RKO (cell line): ENCODE measurements around the gene OSM.
A peak's percentile ranks its signal among the peaks of the same experiment; 100 is the strongest.

Source experiments
- DNase-seq: peaks from one replicate; pipeline ENCODE4 v3.0.0-alpha.2; 2016; ENCODE audit warnings: low spot score

Gene OSM

DNA sequence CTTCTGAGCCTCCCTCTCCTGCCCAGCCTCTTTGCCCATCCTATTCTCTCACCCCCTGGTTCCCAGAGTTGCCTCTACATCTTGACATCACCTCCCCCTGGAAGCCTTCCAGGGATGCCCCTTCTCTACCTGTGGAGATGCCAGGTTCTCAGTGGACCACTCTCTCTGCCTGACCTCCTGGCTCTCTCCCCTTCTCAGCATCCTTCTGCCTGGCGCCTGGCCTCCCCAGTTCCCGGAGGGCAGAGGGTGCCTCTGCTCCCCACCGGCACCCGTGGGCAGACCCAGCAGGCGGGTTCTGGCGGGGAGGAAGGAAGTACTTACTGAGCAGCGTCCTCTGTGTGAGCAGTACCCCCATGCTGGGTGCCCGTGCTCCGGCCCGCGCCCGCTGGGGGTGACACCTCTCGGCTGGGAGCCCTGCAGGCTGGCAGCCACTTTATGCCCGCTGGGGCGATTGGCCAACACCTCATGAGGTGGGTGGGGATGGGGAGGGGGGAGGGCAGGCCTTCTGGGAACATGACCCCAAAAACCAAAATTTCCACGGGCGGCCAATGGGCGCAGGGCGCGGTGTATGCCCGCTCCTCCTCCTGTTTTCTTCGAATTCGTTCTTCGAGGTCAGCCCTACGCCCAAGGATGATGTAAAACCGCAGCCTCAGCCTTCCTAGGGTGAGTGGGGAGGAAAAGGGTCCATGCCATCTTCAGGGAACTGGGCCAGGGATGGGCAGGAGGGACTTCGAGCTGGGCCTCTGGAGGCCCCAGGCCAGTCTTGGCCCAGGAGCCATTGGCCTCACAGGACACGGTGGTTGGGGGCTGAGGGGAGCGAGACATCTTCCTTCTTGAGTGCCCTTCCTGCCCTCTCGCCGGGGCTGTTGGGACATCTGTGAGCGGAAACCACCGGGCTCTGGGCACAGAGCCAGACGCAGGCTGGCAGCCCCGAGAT, at the start of gene OSM:
Gene OSM, minus strand, starts transcription at position 407 of the 937 bp plus-strand sequence. Its CDS starts 52 bp downstream, at position 355.
- no peak for DNase-seq

DNA sequence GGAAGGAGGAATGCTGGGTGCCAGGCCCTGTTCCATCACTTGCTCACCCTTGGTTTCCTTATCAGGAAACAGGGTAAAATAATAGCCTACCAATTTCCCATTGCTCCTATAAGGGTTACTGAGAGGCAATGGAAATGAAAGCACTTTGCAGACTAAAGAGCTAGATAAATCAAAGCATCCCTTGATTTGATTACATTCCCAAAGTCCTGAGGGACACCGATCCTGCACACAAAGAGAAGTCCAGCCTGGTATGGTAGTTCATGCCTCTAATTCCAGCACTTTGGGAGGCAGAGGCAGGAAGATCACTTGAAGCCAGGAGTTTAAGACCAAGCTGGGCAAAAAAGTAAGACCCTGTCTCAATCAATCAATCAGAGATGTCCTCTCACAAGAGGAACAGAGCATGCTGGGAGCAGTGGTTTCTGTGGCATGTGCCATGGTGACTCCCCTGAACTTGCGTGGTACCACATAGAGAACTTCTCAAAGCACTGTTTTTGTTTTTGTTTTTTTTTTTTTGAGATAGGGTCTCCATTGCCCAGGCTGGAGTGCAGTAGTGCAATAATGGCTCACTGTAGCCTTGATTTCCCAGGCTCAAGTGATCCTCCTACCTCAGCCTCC, 49.4 kb upstream of the OSM start:
- no peak for DNase-seq

DNA sequence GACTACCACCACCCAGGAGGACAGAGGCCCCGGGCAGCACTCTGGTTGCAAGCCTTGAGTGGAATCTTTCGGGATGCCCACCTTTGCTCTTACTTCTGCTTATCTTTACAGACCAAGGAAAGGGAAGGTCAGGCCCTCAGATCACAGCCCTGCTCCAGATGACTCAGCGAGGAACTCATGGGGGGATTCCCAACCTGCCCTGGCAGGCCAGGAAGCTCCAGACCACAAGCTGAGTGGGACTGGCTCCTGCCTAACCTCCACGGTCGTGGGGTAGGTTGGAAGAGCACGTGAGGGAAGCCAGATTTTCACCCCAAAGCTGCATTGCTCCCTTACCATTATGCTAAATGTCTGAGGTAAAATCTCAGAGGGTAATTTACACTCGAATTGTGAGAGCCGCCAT, 48.3 kb upstream of the OSM start:
- no peak for DNase-seq

DNA sequence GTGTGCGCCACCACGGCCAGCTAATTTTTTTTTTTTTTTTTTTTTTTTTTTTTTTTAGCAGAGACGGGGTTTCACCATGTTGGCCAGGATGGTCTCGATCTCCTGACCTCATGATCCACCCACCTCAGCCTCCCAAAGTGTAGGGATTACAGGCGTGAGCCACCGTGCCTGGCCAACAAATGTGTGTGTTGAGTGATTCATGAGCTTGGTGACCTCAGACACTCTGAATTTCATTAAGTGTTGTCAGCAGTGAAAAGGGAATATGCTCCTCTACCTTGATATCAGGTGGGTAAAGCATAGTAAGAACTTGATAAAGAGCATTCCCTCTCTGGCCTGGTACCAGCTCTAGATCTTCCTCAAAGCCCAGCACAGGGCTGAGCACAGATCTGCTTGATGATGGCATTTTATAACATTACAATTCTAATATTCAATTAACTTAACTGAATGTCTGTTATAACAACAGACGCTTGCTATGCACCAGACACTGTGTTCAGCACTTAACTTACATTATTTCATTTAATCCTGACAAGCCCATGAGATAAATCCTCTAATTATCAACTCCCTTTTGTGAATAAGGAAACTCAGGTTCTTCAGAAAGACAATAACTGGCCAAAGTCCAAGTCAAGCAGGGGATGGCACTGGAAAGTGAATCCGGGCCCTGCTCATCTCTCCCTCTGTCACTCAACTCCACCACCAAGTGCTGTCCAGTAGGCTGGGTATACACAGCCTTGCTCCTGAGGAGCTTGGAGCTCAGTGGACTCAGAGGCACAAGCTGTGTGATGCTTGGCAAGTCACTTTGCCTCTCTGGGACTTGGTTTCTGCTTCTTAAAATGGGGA, 47.1 kb upstream of the OSM start:
- DNase-seq, result no peak

DNA sequence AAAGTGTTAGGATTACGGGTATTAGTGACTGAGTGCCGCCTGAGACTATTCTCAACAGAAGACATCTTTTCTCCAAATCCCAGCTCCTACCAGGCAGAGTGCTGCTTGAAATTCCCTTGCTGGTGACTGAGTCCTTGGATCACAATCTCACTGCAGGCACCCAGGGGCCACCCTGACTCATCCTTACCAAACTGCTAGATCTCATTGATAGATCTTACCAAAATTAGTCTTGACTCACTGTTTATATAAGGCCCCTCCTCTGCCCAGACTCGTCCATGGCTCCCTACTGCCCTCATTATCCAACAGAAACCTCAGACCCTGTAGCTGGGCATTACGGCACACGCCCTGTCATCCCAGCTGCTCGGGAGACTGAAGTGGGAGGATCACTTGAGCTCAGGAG, 45.4 kb upstream of the OSM start:
- DNase-seq, result no peak

DNA sequence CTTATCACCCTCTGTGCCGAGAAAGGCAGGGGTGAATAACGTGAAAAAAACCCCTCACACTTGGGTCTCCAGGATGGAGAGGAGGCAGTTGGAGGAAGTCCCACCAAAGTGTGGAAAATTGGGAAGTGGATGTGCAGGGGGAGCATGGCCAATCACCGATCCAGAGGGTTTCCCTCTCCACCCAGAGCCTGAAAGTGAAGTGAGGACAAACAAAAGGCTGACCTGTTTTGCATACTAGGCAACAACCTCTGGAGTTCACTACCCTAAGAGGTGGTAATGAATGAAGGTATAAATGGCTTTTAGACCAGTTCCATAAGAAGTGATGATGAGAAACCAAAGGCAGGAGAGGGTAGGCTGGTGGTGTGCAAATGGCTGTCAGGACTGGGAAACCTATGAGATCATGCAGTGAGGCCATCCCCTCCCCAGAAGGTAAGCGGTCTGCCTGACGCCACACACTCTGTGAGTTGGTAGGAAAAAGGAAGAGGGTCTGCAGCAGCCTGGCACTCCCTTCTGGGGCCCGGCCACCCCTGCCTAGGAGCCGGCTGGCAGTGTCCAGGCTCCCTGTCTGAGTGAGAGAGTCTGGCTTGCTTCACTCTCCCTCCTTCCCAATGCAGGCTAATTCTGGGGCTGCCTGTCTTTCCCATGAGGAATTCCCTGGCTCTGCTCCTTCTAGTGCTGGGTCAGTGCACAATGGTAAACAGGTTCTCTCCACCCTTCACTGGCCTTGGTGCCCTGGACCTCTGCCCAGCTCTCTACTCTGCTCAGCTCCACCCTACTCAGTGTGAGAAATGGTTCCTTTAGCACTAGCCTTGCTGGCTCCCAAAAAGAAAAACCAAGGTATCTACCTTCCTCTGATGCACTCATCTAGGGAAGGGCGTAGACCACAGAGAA, 44.5 kb upstream of the OSM start:
- no peak for DNase-seq

DNA sequence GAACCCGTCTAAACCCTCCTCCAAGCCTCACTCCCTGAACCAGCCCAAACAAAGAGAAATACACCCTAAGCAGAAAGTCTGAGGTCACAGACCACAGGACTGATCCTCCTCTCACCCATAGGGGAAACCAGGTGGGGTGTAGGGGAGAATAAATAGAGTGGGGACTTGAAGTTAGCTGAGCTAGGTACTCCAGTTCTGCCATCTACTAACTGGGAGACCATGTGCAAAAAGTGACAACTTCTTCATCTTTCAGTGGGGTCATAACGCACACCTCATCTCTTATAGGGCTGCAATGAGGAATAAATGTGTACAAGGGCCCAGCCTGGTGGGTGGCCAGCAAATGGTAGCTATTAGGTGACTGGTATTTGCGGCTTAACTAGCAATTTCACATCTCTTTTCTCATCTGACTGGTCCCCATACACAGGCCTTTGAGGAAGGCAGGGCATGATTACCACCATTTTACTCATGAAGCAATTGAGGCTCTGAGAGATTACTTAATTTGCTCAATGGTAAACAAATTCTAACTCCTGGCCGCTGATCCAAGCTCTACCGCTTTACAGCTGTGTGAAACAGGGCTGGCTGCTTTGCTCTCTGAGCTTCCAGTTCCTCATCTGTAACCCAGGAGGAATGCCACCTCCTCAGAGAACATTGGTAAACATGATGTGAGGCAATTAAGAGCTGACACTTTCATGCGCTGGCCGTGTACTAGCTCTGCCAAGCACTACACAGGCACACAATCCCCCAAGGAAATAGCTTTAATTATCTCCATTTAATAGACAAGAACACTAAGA, 43.5 kb upstream of the OSM start:
- no peak for DNase-seq

DNA sequence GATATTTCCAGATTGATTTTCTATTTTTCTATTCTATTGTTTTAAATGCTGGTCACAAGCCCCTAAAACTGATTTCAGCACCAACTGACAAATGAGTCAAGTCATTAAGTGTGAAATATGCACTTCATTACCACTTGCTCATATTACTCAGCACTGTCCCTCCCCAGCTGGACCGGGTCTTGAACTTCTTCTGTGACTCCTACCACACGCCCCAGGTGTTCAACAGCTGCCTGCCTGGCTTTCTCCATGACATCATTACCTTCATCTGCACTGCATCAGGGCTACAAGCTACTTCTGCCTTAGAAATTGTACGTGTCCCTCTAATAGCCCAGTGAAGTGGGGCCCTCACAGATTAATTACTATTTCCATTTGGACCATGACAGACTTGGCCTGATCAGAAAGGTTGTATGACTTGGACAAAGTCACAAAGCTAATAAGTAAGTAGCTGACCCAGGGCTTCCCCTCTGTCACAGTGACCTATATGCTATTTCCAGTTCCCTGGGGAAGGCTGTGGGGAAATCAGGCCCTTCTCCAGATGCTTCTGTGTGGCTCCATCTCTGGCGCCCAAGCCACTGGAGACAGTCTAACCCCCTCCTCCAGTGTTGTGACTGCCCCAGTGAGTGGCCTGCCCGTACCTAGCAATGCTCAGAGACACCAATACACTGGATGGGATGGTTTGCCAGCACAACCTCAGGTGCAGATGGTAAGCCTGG, 42.0 kb upstream of the OSM start:
- DNase-seq, result peak; percentile 53

DNA sequence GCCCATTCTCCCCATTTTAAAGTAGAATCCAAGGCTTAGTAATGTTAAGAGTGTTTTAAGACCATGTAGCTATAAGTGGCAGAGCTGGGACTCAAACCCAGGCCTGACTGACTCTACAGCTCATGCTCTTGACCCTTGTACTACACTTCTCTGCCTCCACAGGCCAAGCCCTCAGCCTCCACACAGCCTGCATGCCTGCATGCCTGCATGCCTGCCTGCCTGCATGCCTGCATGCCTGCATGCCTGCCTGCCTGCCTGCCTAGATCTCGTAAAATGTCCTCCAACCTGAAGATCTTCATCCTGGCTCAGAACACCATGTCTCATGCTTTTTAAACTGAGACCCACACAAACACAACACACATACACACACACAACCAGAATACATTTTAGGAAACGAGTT, 41.4 kb upstream of the OSM start:
- DNase-seq, result no peak

DNA sequence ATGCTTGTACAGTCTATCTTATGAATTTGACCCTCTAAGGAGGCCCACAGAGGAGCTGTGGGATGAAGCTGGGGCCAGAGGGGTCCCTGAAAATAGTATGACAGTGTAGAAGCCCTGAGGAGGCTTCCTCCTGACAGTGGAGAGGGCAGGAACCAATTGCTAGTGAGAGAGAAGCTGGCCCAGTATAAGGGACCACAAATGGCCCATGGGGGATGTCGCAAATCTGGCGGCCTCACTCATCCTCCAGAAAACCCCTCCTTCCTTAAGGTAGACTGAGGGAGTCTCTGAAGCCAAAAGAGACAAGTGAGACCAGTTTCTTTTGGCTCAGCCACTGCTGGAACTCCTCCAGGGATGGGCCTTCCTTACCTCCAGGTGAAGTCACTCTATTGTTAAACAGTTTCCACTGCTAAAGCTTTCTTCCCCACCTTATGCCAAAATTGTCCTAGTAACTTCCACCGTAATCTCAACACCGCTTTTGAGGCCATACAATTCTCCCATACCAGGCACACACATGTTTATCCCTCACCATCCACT, 40.5 kb upstream of the OSM start:
- no peak for DNase-seq

DNA sequence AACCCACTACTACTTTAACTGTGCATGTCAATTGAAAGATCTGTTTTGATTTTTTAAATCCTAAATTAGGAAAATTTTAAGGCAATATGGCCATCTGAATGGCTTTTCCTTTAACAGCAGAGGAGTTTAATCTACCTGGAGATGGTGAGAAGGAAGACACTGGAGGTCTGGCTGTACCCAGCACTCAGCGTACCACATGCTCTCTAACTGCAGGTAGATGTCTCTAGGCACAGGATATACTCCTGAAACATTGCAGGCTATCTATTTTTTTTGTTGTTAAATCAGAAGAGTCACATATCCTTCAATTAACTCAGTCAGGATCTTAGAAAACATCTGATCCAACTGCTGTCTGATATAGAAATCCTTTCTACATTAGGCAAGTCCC, 40.0 kb upstream of the OSM start:
- DNase-seq, result no peak

DNA sequence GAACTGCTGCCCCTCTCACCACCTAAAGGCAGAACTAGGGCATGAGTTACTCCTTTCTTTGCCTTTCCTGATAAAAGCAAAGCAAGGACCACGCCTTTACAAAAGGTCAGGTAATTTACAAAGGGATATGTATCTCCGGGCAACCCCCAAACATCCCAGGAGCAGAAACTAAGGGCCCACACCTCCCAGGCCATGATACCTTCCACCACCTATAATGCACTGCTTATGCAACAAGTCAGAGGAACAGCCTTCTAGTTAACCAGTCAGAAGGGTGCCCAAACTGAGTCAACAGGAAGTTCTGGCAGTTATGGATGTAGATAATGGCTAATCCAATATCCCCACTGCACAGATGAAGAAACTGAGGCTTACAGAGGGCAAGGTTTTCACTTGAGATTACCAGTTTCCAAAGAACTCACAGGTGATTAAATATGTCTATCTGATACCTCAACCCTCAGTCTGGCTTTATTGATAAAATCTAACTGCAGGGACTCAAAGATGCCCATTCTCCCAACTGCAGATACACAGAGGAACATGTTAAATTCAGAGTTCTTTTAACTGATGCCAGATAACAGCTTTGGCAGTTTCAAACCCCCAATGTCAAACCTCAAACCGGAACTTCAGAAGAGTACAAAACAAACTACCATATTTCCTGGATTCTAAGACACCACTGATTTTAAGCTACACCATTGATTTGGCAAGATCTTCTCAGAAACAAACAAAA, 39.4 kb upstream of the OSM start:
- DNase-seq, result no peak

DNA sequence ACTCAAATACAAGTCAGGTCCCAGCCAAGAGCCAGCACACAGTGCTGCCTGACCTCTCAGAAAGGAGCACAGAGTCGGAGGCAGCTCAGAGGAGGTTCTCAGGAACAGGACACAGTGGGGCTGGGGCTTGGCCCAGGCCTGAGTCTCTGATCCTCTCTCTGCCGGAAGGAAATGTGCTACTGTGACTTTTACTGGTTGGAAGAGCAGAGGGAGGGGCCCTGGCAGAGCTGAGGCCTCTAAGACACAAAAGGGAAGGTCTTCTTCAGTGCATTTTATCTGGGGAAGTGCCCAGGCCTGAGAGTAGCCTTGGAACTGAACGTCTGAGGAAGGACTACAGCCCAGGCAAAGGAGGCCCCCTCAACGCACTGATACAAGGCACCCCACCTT, 38.9 kb upstream of the OSM start:
- no peak for DNase-seq

DNA sequence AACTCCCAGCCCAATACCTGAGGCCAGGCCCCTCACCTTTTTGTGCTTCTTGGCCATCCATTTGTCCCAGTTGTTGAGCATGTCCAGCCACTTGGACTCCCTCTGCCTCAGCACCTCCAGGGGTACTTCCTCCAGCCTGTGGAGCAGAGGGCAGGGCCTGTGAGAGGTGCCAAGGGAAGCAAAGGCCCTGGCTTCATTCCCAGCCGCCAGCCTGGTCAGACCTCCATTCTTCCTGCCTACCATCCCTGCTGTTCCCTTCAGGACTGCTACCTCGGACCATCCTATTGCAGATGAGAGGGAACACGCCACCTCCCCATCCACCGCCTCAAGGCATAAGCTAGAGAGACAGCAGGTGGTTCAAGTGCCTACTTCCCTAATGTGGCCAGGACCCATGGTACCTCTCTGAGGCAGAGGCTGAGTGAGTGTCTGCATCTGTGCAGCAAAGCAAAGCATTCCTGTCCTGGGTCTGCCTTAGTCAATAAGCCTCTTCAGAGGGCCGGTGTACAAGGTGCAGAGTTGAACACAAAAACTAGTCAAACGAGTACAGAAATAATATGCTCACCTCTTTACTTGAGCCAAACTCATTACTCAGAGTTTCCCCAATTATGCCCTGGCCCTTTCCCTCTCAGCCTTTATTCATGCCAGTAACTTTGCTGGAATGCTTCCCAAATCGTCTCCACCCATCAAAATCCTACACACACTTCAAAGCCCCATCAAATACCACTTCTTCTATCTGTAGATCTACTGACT, 38.0 kb upstream of the OSM start:
- no peak for DNase-seq

DNA sequence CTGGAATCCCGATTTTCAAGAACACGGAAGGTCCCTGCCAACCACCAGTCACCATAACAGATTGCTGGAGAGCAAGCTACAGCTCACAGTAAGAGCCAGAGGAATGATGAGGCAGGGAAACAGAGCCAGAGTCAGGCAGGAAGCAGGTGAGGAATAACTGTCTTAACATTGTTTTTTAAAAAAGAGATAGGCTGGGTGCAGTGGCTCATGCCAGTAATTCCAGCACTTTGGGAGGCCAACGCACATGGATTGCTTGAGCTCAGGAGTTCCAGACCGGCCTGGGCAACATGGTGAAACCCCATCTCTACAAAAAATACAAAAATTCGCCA, 36.1 kb upstream of the OSM start:
- no peak for DNase-seq

DNA sequence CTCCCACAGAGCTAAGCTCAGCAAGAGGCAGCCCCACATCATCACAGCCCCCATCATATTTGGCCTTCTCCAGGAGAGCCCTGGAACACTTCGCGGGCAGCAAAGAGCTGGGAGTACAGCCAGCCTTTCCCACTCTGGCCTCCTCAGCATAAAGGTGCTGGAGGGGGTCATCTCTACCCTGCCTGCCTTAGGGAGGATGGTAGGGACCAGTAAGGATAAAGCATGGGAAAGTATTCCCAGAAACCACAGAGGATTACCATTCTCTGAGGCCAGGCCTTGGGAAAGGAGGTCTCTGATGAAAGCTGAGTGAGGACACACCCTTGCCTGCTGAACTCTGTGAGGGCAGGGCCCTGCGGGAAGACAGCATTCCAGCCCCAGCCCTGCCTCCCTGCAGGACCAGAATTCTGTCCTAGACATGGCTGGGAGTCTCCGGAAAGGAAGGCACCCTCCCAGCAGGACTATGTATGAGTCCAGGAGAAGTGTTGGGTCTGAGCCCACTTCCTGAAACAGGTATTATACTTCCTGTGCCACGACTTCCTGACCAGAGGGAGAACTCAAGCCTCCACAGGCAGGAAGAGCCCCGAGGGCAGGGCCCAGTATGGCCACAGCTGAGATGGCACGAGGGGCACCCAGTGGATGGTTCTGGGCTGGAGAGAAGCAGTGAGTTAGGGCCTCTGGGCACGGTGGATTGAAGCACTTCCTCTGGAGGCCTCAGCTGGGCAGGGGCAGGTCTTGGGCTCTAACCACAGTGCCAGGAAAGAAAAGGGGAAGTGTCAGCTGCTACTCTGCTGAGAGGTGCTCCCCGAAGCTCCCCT, 35.6 kb upstream of the OSM start:
- no peak for DNase-seq

DNA sequence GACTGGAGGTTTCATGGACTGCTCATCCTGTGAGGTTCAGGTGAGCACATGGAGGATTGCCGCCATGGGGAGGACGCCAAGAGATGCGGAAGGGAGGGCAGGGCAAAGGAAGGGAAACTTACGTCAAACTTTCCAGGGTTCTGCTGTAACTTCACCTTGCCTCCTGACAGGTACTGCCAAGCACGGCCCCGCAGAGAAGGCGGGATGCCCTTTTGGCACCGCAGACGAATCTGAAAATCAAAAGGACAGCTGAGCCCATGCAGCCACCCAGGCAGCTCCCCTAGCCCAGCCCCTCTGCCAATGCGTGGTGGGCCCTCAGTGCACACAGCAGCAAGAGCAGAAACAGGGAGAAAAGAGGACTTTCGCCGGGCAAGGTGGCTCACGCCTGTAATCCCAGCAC, 32.7 kb upstream of the OSM start:
- DNase-seq, result no peak
